ENCODE measurements around the gene C6orf120.

DNA sequence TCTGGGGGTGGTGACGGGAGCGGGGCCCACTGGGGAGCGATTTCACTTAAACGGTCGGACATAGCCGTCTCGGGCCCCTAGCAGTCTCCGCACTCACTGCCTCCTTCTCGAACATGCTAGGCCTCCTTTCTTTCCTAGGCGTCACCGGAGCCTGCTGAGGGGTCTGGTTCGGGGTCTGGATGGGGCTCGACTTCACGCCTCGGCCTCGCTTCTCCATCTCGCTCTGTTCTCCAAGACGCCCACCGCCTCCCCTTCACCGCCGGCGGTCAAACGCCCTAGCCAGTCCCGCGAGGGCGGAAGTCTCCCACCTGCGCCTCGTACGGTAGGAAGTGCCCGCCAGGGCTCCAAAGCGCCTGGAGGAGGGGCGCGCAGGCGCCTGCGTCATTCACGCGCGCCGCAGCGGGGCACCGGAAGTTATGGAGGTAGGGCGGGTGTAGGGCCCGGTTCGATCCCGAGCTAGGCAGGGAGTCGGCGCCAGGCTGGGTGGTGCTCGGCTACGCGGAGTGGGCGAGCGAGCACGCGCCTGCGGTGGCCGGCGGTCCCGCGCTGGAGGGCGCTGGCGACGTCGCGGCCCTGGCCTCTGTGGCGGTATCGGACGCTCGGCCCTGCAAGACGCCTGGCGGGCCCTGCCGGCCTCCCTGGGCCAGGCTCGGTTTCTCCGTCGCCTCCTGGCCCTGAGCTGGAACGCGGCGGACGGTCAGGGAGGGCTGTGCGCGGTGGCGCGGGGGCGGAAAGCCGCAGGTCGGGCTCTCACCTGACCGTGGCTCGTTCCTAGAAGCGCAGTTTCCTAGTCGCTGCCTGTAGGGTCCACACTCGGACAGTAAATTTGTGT is 49.5 kb downstream of the C6orf120 start, which contains the start of the genes DYNLT2 and ERMARD:
- TF ChIP-seq, protein P1, sequence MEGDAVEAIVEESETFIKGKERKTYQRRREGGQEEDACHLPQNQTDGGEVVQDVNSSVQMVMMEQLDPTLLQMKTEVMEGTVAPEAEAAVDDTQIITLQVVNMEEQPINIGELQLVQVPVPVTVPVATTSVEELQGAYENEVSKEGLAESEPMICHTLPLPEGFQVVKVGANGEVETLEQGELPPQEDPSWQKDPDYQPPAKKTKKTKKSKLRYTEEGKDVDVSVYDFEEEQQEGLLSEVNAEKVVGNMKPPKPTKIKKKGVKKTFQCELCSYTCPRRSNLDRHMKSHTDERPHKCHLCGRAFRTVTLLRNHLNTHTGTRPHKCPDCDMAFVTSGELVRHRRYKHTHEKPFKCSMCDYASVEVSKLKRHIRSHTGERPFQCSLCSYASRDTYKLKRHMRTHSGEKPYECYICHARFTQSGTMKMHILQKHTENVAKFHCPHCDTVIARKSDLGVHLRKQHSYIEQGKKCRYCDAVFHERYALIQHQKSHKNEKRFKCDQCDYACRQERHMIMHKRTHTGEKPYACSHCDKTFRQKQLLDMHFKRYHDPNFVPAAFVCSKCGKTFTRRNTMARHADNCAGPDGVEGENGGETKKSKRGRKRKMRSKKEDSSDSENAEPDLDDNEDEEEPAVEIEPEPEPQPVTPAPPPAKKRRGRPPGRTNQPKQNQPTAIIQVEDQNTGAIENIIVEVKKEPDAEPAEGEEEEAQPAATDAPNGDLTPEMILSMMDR (IDR thresholded peaks at IDR 0.05; ENCODE audit: extremely low read depth in 1 of 2, insufficient read depth in 1 of 2, low read depth in 1 of 2, low read length in 2 of 2), result peak in 1 of 2 donors; percentile 23
- TF ChIP-seq EZH2 (IDR thresholded peaks at IDR 0.05; ENCODE audit: borderline replicate concordance, low read depth, low read length, severe bottlenecking) (no peak), POLR2A (IDR thresholded peaks at IDR 0.05; ENCODE audit: low read depth, low read length) (peak; percentile 87), POLR2AphosphoS5 (IDR thresholded peaks at IDR 0.05; ENCODE audit: insufficient read depth, low read depth, low read length) (peak; percentile 97), FOS (IDR thresholded peaks at IDR 0.05; ENCODE audit: borderline replicate concordance, insufficient read depth, low read length) (no peak), MYC (IDR thresholded peaks at IDR 0.05; ENCODE audit: low read depth, low read length) (no peak), JUN (IDR thresholded peaks at IDR 0.05; ENCODE audit: borderline replicate concordance, insufficient read depth, insufficient read length, low read depth) (no peak), GATA2 (IDR thresholded peaks at IDR 0.05; ENCODE audit: insufficient read depth, insufficient read length, low read depth, low read length) (no peak)
- TF ChIP-seq, protein P2, sequence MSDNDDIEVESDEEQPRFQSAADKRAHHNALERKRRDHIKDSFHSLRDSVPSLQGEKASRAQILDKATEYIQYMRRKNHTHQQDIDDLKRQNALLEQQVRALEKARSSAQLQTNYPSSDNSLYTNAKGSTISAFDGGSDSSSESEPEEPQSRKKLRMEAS (IDR thresholded peaks at IDR 0.05; ENCODE audit: insufficient read depth, insufficient read length), result no peak
